ENCODE data around the gene KRTAP4-5. TPM values are rescaled to one million over a fixed set of nuclear protein-coding genes. Genes with fewer than 3 reads are reported as not detected.
"Not testable (repeated sequence)": the region's sequence is repeated elsewhere in the genome, so short reads cannot be mapped to it uniquely, and the experiment has no call there.

KRTAP4-5 gene
- polyA plus RNA-seq, 4 donors: not detected

DNA sequence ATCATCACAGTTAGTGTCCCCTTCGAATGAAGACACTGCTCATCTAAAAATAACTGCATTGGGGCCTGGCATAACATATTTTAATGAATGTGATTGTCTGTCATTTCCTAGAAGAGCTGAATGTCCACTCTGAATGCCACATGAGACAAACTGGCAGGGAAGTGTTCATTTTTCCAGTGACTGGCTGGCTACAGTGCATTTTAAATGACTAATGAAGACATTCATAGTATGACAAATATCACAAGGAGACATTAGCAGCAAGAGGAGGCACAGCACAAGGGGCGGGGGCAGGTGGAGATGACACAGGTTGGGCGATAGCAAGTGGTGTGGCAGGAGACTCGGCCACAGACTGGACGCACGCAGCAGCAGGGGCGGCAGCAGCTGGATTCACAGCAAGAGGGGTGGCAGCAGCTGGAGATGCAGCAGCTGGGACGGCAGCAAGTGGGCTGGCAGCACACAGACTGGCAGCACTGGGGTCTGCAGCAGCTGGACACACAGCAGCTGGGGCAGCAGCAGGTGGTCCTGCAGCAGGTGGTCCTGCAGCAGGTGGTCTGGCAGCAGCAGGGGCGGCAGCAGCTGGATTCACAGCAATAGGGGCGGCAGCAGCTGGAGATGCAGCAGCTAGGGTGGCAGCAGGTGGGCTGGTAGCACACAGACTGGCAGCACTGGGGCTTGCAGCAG lies 514 bp downstream of the KRTAP4-5 start:
- not testable (repeated sequence) for DNase-seq (ENCODE audit: low read depth in 4 of 4, low spot score in 3 of 4)

DNA sequence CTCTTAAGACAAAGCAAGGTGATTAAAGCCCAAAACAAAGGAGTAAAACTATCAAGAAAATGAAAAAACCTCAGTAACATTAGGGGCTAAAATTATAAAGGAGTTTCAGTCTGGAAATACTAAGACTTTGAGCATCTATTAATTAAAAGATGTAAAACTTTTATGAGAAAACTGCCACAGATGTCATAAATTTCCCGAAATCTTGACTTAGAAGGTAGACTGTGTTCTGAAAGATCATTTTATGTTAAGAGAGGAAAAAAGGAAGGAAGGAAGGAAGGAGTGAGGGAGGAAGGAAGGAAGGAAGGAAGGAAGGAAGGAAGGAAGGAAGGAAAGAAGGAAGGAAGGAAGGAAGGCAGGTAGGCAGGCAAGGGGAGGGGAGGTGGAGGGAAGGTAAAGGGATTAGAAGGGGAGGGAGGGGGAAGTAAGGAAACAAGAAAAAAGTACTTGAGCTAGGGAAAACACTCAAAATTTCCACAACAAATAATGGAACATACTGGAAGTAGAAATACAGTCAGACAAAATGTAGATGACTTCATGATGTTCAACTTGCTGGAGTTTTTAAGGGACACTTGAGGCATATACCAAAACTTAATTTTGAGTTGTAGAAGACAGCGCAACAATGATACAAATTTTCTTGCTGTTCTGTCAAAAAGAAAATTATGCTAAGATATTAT lies 2.0 kb downstream of the KRTAP4-5 start:
- DNase-seq (ENCODE audit: low read depth in 4 of 4, low spot score in 3 of 4): no peak

DNA sequence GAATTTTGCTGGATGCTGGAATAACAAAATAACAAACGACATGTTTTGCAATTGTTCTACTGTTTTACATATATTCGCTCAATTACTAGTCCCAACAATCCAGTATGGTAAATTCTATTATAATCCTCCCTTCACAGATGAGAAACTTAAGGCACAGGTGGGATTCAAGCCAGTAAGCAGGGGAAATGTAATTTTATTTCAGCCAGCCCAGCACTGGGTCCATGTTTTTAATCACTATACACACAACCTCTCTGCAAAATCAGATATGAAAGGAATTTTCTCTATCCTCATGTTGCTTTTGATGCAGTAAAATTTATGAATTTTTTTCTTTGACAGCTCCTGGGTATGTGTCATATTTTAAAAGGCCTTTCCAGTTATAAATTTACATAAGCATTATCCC lies 4.4 kb downstream of the KRTAP4-5 start:
- DNase-seq (ENCODE audit: low read depth in 4 of 4, low spot score in 3 of 4): no peak

DNA sequence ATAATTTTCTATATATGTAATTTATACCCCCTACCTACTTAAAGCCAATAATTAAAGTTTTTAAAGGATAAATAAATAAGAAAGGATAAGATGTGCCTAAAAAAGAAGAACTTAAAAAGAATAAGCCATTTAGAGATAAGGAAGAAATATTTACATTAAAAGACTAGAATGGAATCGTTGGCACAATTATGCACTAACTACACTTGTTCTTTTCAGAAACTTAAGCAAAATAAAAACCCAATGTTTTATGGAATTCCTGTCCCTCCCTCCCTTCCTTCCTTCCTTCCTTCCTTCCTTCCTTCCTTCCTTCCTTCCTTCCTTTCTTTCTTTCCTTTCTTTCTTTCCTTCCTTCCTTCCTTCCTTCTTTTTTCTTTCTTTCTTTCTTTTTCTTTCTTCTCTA lies 4.8 kb downstream of the KRTAP4-5 start:
- DNase-seq (ENCODE audit: low read depth in 4 of 4, low spot score in 3 of 4): no peak

DNA sequence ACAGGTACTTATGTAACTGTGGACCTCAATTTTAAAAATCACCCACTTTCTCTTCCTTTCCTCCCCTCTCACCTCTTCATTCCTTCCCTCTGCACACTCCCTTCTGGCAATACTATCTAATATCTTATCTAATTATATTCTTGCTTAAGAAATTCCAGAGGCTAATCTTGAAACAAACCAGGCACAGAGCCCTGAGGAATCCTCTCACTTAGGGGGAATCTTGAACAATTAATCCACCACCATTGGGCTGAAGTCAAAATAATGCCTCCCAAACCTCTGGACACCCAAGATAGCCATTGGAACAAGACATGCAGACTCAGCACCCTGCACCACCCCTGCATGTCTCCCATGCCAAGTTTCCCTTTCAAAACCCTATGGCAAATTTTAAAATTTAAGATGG lies 8.3 kb downstream of the KRTAP4-5 start:
- no peak for DNase-seq (ENCODE audit: low read depth in 4 of 4, low spot score in 3 of 4)

GRCh38 chr17:41140360-41141131 lies 9.1 kb downstream of the KRTAP4-5 start, which contains the start of gene KRTAP4-6:
Gene KRTAP4-6, minus strand, starts transcription at chr17:41140544. Its CDS starts 57 bp downstream, at chr17:41140487.
- no peak for DNase-seq (ENCODE audit: low read depth in 4 of 4, low spot score in 3 of 4)

GRCh38 chr17:41139865-41140264 lies 9.8 kb downstream of the KRTAP4-5 start:
- DNase-seq (ENCODE audit: low read depth in 4 of 4, low spot score in 3 of 4): not testable (repeated sequence)

- DNase-seq (ENCODE audit: low read depth in 4 of 4, low spot score in 3 of 4): no peak
These were observed 15.5 kb downstream of the KRTAP4-5 start for GRCh38 chr17:41133880-41134735.

DNA sequence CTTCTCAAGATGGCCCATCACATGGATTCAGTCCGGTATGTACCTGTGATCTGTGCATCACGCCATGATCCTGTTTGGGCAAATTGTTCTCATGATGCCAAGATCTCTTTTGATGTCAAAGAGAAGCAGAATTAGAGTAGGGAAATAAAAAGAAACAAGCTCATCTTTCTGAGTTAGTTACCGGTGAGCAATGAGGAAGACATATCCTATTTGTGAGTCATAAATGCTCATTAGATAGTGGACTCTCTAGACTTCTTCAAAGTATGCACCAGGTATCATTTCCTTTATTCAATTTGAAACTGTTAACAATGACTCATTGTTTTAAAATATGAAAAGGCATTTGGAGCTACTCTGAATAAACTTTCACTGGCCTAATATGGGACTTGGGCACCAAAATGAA lies 17.6 kb downstream of the KRTAP4-5 start:
- DNase-seq (ENCODE audit: low read depth in 4 of 4, low spot score in 3 of 4): no peak

DNA sequence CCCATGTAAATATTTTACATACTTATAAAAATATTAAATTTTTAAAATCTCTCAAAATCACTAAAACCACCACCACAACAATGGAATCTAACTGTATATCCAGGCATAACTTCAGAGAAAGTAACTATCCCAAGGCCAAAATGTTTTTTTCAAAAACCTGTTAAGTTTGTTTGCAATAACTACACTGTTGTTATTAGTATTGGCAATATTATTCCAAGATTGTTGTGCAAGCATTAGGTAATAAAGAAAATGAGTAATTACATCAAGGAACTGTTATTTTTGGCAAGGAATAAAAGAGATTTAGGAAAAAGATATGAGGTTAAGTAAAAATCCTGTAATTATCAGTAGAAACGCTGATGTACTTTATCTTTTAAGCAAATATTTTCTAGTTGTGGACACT lies 22.3 kb downstream of the KRTAP4-5 start:
- no peak for DNase-seq (ENCODE audit: low read depth in 4 of 4, low spot score in 3 of 4)

DNA sequence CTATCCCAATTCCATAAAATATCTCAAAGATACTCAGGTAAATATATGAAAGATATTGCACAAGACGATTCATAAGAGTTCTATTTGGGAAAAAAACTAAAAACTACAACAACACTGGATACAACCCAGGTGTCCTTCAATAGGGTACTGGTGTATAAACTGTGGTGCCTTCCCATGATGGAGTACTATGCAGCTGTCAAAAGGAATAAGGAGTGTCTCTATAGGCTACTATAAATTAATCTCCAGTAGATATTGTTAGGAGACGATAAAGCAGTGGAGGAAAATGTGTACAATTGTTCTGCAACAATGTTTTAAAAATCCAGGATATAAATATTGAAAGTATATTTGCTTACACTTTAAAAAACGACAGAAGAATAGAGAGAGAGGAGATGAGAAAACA lies 23.2 kb downstream of the KRTAP4-5 start:
- DNase-seq (ENCODE audit: low read depth in 4 of 4, low spot score in 3 of 4): no peak

DNA sequence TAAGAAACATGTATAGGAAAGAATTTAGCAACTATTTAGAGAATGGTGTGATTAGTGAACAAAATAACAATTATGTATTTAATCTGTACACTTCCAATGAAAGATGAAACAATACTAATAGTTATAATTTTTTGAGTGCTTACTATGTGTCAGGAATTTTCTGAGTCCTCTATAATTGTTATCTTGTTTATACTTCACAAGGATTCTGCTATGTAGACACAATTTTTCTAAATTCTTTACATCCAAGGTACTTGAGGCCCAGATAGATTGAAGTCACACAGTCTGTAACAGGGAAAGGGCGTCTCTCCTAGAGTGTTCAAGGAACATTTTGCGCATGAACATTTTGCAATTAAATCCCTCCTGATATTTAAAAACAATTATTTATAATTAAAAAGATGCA lies 24.6 kb downstream of the KRTAP4-5 start:
- no peak for DNase-seq (ENCODE audit: low read depth in 4 of 4, low spot score in 3 of 4)

DNA sequence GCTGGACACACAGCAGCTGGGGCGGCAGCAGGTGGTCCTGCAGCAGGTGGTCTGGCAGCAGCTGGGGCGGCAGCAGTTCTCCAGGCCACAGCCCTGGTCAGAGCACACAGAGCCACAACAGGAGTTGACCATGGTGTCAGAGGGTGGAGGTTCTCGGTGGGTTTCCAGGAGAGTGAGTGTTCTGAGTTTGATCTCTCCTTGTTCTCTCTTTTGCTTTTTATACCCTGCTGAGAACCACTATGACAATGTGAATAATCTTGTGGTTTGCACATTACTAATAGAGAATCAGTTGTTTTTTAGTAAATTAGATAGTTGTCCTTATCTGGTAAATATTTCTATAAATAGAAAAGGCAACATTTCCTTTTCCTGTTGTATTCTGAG lies 25.6 kb downstream of the KRTAP4-5 start, which contains the start of gene KRTAP4-12:
KRTAP4-12 (minus strand) TSS at position 192 of the 381 bp plus-strand sequence; CDS start at position 132, 60 bp downstream.
- DNase-seq (ENCODE audit: low read depth in 4 of 4, low spot score in 3 of 4): not testable (repeated sequence)

DNA sequence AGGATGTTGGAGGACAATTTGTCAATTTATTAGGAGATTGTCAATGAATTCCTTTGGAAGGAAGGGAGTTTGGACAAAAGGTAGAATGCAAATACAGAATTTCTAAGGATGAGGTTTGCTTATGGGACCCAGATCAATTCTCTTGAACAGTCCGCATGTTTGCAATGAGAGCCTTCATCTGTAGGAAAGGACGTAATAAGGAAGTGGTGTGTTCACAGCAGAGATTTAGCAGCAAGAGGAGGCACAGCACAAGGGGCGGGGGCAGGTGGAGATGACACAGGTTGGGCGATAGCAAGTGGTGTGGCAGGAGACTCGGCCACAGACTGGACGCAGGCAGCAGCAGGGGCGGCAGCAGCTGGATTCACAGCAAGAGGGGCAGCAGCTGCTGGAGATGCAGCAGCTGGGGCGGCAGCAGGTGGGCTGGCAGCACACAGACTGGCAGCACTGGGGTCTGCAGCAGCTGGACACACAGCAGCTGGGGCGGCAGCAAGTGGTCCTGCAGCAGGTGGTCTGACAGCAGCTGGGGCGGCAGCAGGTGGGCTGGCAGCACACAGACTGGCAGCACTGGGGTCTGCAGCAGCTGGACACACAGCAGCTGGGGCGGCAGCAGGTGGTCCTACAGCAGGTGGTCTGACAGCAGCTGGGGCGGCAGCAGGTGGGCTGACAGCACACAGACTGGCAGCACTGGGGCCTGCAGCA lies 26.2 kb downstream of the KRTAP4-5 start:
- not testable (repeated sequence) for DNase-seq (ENCODE audit: low read depth in 4 of 4, low spot score in 3 of 4)

DNA sequence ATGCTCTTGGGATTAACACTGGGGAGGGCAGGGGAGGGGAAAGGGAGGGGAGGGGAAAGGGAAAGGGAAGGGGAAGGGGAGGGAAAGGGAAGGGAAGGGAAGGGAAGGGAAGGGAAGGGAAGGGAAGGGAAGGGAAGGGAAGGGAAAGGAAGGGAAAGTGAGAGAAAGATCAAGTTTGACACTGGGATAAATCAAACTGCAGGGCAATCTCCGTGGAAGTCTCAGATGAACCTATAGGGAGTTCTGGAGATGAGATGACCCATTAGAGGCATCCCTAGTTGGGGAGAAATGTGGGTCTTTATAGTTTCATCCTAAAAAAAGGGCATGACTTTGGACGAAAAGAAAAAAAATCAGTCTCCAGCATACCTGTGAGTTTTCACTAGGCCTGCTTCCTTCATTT lies 27.9 kb downstream of the KRTAP4-5 start:
- no peak for DNase-seq (ENCODE audit: low read depth in 4 of 4, low spot score in 3 of 4)

GRCh38 chr17:41119696-41120690 lies 29.6 kb downstream of the KRTAP4-5 start:
- DNase-seq (ENCODE audit: low read depth in 4 of 4, low spot score in 3 of 4): not testable (repeated sequence)

DNA sequence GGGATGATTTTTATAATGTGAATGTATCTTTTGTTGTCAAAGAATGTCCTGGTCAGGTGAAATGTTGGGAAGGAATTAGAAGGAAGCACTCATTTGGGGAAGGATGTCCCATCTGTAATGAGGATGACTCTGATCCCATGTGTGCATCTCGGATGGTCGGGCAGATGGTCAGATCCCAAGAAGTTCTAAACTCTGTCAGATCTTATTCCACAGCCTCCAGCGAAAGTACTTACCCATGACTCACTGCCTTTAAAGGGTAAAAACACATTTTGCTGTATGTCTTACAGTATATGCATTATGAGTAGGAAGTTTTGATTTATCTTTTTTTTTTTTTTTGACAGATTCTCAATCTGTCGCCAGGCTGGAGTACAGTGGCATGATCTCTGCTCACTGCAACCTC lies 30.9 kb downstream of the KRTAP4-5 start:
- no peak for DNase-seq (ENCODE audit: low read depth in 4 of 4, low spot score in 3 of 4)

GRCh38 chr17:41117846-41118386 lies 31.7 kb downstream of the KRTAP4-5 start, which contains the start of gene KRTAP4-11:
Gene KRTAP4-11, minus strand, starts transcription at chr17:41118373. Its CDS starts 58 bp downstream, at chr17:41118315.
- not testable (repeated sequence) for DNase-seq (ENCODE audit: low read depth in 4 of 4, low spot score in 3 of 4)

Data from left renal pelvis (tissue), 4 donors.